Testis (tissue), 3 donors: Measurements from ENCODE around the gene CNTN4. TPM values are rescaled to one million over a fixed set of nuclear protein-coding genes. Genes with fewer than 3 reads are reported as not detected.

ENCODE experiments used
- DNase-seq: peaks from one replicate; pipeline ENCODE4 v3.0.0-alpha.2; 2019
- H3K27ac ChIP-seq, 2 donors: fragments of 200-600 bp; sonication (generic); one replicate each; pipeline ENCODE4 v1.5.1; 2019
- H3K27me3 ChIP-seq: fragments of 200-600 bp; sonication (generic); one replicate; pipeline ENCODE4 v1.5.1; 2019
- H3K36me3 ChIP-seq: fragments of 200-600 bp; sonication (generic); one replicate; pipeline ENCODE4 v1.5.1; 2017; ENCODE audit warnings: low read depth; ENCODE audit errors: missing control alignments
- H3K4me1 ChIP-seq: fragments of 200-600 bp; sonication (generic); one replicate; pipeline ENCODE4 v1.5.1; 2019
- H3K4me3 ChIP-seq, 2 donors: fragments of 200-600 bp; sonication (generic); one replicate each; pipeline ENCODE4 v1.5.1; 2017 to 2019
- H3K9me3 ChIP-seq: fragments of 200-600 bp; sonication (generic); one replicate; pipeline ENCODE4 v1.5.1; 2017
- CTCF ChIP-seq, 3 experiments: fragments of 450-650 bp in 2 of 3; fragments of 200-600 bp in 1 of 3; sonication (generic) in 1 of 3; IDR thresholded peaks; one replicate each; pipeline ENCODE4 v1.5.1; 2016 to 2019; ENCODE audit warnings: antibody characterized with exemption in 3 of 3, mild to moderate bottlenecking in 2 of 3, moderate library complexity in 1 of 3
- POLR2A ChIP-seq: fragments of 450-650 bp; IDR thresholded peaks from one replicate; pipeline ENCODE4 v1.6.1; 2017; ENCODE audit warnings: antibody characterized with exemption, mild to moderate bottlenecking, moderate library complexity
- WGBS, 2 donors: methylation state at CpG; one replicate each; pipeline ENCODE4 v1.1.5; 2018; 5-methylcytosine and 5-hydroxymethylcytosine counted together
- intact Hi-C: fragments of 100-400 bp; cut with DNase I; formaldehyde crosslinking; loops from one replicate; pipeline ENCODE4 v1.15.1; 2023; ENCODE audit warnings: low total_unique reads
- polyA plus RNA-seq: library from polyadenylated mRNA; stranded (reverse); fragments of 350-450 nt; fragmentation: Illumina TruSeq; extraction: RNeasy Lipid Tissue Mini Kit (QIAGEN cat#74804); gene quantifications from one replicate; pipeline ENCODE4 v1.2.3, GENCODE V29; 2014; ENCODE audit warnings: low read depth, low replicate concordance; ENCODE audit not compliant: insufficient read depth
- total RNA-seq, 2 donors: library from RNA; depleted of rRNA; stranded (reverse); fragments of >200 nt; gene quantifications; one replicate each; pipeline ENCODE4 v1.2.3, GENCODE V29; 2016

Gene CNTN4
- total and polyA plus RNA-seq, 3 donors from 2014 or later = 10.4 to 37.7 (median 19.6) TPM

- no peak for TF ChIP-seq CTCF (IDR thresholded peaks at IDR 0.05)
- no peak for TF ChIP-seq POLR2A
- H3K9me3 ChIP-seq = no peaks in the 10 kb centered on the region
- no peak overlapping the region for H3K27ac ChIP-seq
- WGBS, 2 donors = 79 to 84% methylated on average over 7 of the region's 7 CpGs
- H3K4me3 ChIP-seq = no peak overlapping the region
- H3K36me3 ChIP-seq = no peaks in the 10 kb centered on the region
- no peaks in the 10 kb centered on the region for H3K27me3 ChIP-seq
- H3K4me1 ChIP-seq = no peaks in the 10 kb centered on the region
- intact Hi-C loops = no loop called here
- no peak for DNase-seq
Observed at GRCh38 chr3:2880218-2880756, 781.6 kb downstream of the CNTN4 start.

GRCh38 chr3:2883283-2883682 lies 784.6 kb downstream of the CNTN4 start:
- H3K4me3 ChIP-seq = no peak overlapping the region
- no peak for TF ChIP-seq POLR2A
- no peak for TF ChIP-seq CTCF (IDR thresholded peaks at IDR 0.05)
- H3K9me3 ChIP-seq = no peaks in the 10 kb centered on the region
- no peak for DNase-seq
- H3K27me3 ChIP-seq = no peaks in the 10 kb centered on the region
- WGBS, 2 donors = 85 to 97% methylated on average over 3 of the region's 3 CpGs
- H3K36me3 ChIP-seq = no peaks in the 10 kb centered on the region
- intact Hi-C loops = no loop called here
- no peaks in the 10 kb centered on the region for H3K4me1 ChIP-seq
- H3K27ac ChIP-seq = no peak overlapping the region

- intact Hi-C loops = no loop called here
- H3K4me1 ChIP-seq = no peaks in the 10 kb centered on the region
- H3K27me3 ChIP-seq = no peaks in the 10 kb centered on the region
- H3K36me3 ChIP-seq = no peaks in the 10 kb centered on the region
- TF ChIP-seq CTCF (IDR thresholded peaks at IDR 0.05) = no peak
- TF ChIP-seq POLR2A = no peak
- no peak overlapping the region for H3K27ac ChIP-seq
- no peak overlapping the region for H3K4me3 ChIP-seq
- DNase-seq = no peak
- H3K9me3 ChIP-seq = no peaks in the 10 kb centered on the region
- 88 to 91% methylated on average over 2 of the region's 2 CpGs for WGBS, 2 donors
Observed at GRCh38 chr3:2888592-2888991, 789.9 kb downstream of the CNTN4 start.

GRCh38 chr3:2889736-2890135 lies 791.1 kb downstream of the CNTN4 start:
- no peaks in the 10 kb centered on the region for H3K9me3 ChIP-seq
- H3K27ac ChIP-seq = no peak overlapping the region
- 66 to 75% methylated on average over 2 of the region's 2 CpGs for WGBS, 2 donors
- DNase-seq = no peak
- no peaks in the 10 kb centered on the region for H3K27me3 ChIP-seq
- TF ChIP-seq CTCF (IDR thresholded peaks at IDR 0.05) = no peak
- no peak for TF ChIP-seq POLR2A
- intact Hi-C loops = no loop called here
- H3K36me3 ChIP-seq = no peaks in the 10 kb centered on the region
- no peak overlapping the region for H3K4me3 ChIP-seq
- no peaks in the 10 kb centered on the region for H3K4me1 ChIP-seq

GRCh38 chr3:2896308-2896939 lies 797.8 kb downstream of the CNTN4 start:
- no peak overlapping the region for H3K4me3 ChIP-seq
- no peaks in the 10 kb centered on the region for H3K36me3 ChIP-seq
- WGBS, 2 donors = 52 to 78% methylated on average over 3 of the region's 3 CpGs
- intact Hi-C loops = no loop called here
- H3K4me1 ChIP-seq = no peaks in the 10 kb centered on the region
- H3K27me3 ChIP-seq = no peaks in the 10 kb centered on the region
- TF ChIP-seq CTCF (IDR thresholded peaks at IDR 0.05) (no peak), POLR2A (no peak)
- no peak overlapping the region for H3K27ac ChIP-seq
- DNase-seq = no peak
- no peaks in the 10 kb centered on the region for H3K9me3 ChIP-seq
